MM.1S (cell line): ENCODE results near the gene PPP1R9A.
A peak's percentile ranks its signal among the peaks of the same experiment; 100 is the strongest.

ENCODE experiments used
- DNase-seq: peaks from one replicate; pipeline ENCODE4 v3.0.0-alpha.2; 2015
- H2AFZ ChIP-seq: fragments of 300-600 bp; sonication (generic); 2 replicates; pipeline ENCODE4 v1.6.0; 2016; ENCODE audit warnings: antibody characterized with exemption, low read length
- H3F3A ChIP-seq: fragments of 300-600 bp; sonication (generic); 2 replicates; pipeline ENCODE4 v1.6.1; 2016; ENCODE audit warnings: mild to moderate bottlenecking, antibody characterized with exemption, low read length, moderate library complexity, mixed read lengths; ENCODE audit not compliant: insufficient read depth
- H3K27ac ChIP-seq: fragments of 300-600 bp; sonication (generic); 2 replicates; pipeline ENCODE4 v1.5.1; 2016; ENCODE audit warnings: mild to moderate bottlenecking, low read length
- H3K27me3 ChIP-seq: fragments of 300-600 bp; sonication (generic); replicated peaks from 2 replicates; pipeline ENCODE4 v1.6.0; 2016; ENCODE audit warnings: low read length; ENCODE audit not compliant: insufficient read depth
- H3K36me3 ChIP-seq: fragments of 300-600 bp; sonication (generic); replicated peaks from 2 replicates; pipeline ENCODE4 v1.6.1; 2016; ENCODE audit warnings: mild to moderate bottlenecking, low read length, mixed read lengths; ENCODE audit not compliant: insufficient read depth
- H3K4me1 ChIP-seq: fragments of 300-600 bp; sonication (generic); 2 replicates; pipeline ENCODE4 v1.6.1; 2016; ENCODE audit warnings: low read length, mixed read lengths
- H3K4me2 ChIP-seq: fragments of 300-600 bp; sonication (generic); 2 replicates; pipeline ENCODE4 v1.6.0; 2016; ENCODE audit warnings: low read depth, low read length
- H3K4me3 ChIP-seq: fragments of 300-600 bp; sonication (generic); 2 replicates; pipeline ENCODE4 v1.5.1; 2016; ENCODE audit warnings: low read length, mixed read lengths
- H3K79me2 ChIP-seq: fragments of 300-600 bp; sonication (generic); 2 replicates; pipeline ENCODE4 v1.6.1; 2016; ENCODE audit warnings: mixed run types, low read length, mixed read lengths
- H3K9ac ChIP-seq: fragments of 300-600 bp; sonication (generic); 2 replicates; pipeline ENCODE4 v1.6.1; 2016; ENCODE audit warnings: low read length, mixed read lengths
- H3K9me2 ChIP-seq: fragments of 300-600 bp; sonication (generic); replicated peaks from 2 replicates; pipeline ENCODE4 v1.6.1; 2016; ENCODE audit warnings: mild to moderate bottlenecking, low read length, mixed read lengths; ENCODE audit not compliant: insufficient read depth
- H3K9me3 ChIP-seq: fragments of 300-600 bp; sonication (generic); replicated peaks from 2 replicates; pipeline ENCODE4 v1.6.1; 2016; ENCODE audit warnings: mild to moderate bottlenecking, low read length, mixed read lengths; ENCODE audit not compliant: insufficient read depth
- H4K20me1 ChIP-seq: fragments of 300-600 bp; sonication (generic); 2 replicates; pipeline ENCODE4 v1.6.1; 2016; ENCODE audit warnings: mild to moderate bottlenecking, low read length, moderate library complexity, mixed read lengths; ENCODE audit not compliant: insufficient read depth
- CTCF ChIP-seq: fragments of 300-600 bp; sonication (generic); IDR thresholded peaks from 2 replicates; pipeline ENCODE4 v1.5.1; 2016; ENCODE audit warnings: antibody characterized with exemption, low read length, mixed read lengths
- EZH2 ChIP-seq: fragments of 300-600 bp; sonication (generic); optimal IDR thresholded peaks from 2 replicates; pipeline ENCODE3; 2017; ENCODE audit warnings: low read depth, mild to moderate bottlenecking, antibody characterized with exemption, low read length, mixed read lengths
- EZH2phosphoT487 ChIP-seq: fragments of 300-600 bp; sonication (generic); IDR thresholded peaks from 2 replicates; pipeline ENCODE4 v1.6.1; 2018; ENCODE audit warnings: antibody characterized with exemption, low read length

The PPP1R9A gene

GRCh38 chr7:95264363-95264891 is 357.0 kb downstream of the PPP1R9A start:
- Histone ChIP-seq H4K20me1 (no peaks in the 10 kb centered on the region), H3K4me2 (no peak overlapping the region), H3K27me3 (no peaks in the 10 kb centered on the region), H3K9ac (no peak overlapping the region), H3K36me3 (no peaks in the 10 kb centered on the region), H3F3A (no peaks in the 10 kb centered on the region), H3K79me2 (no peaks in the 10 kb centered on the region), H2AFZ (no peak overlapping the region), H3K27ac (no peak overlapping the region), H3K9me2 (no peaks in the 10 kb centered on the region; the same call in 1 of the 2 replicates), H3K9me3 (no peaks in the 10 kb centered on the region), H3K4me1 (peaks cover 6% of the 10 kb centered on the region; the same call in 1 of the 2 replicates), H3K4me3 (no peak overlapping the region)
- no peak for DNase-seq
- no peak for TF ChIP-seq CTCF
- TF ChIP-seq EZH2phosphoT487 = no peak
- TF ChIP-seq EZH2 = no peak

GRCh38 chr7:95265634-95266033 is 358.2 kb downstream of the PPP1R9A start:
- Histone ChIP-seq H3K4me1 (peaks cover 6% of the 10 kb centered on the region; the same call in 1 of the 2 replicates), H3K9me3 (no peaks in the 10 kb centered on the region), H3K79me2 (no peaks in the 10 kb centered on the region), H3F3A (no peaks in the 10 kb centered on the region), H3K9ac (no peak overlapping the region), H3K27me3 (no peaks in the 10 kb centered on the region), H4K20me1 (no peaks in the 10 kb centered on the region), H2AFZ (no peak overlapping the region), H3K36me3 (no peaks in the 10 kb centered on the region), H3K4me2 (no peak overlapping the region), H3K4me3 (no peak overlapping the region), H3K9me2 (no peaks in the 10 kb centered on the region), H3K27ac (no peak overlapping the region)
- no peak for TF ChIP-seq EZH2
- no peak for TF ChIP-seq CTCF
- no peak for TF ChIP-seq EZH2phosphoT487
- DNase-seq = no peak

DNA sequence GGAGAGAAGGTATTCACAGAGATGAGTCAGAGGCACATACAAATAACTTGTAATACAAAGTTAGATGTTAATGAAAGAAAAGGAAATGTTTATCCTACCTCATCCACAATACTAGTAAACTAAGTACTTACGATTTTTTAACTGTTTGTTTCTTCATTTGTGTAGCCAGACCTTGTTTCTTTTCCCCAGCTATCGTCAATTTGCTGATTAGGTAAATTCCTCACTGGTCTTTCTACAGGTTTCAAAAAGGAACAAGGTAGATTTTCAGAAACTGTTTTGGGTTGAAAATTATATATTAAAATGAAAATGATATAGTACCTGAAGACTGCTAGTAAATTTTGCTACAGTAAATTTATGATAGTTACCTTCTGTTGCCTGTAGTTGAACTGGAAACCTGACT is 360.4 kb downstream of the PPP1R9A start:
- Histone ChIP-seq H3K9me3 (no peaks in the 10 kb centered on the region), H3K4me1 (peaks cover 6% of the 10 kb centered on the region; the same call in 1 of the 2 replicates), H3K4me2 (peak overlapping the region; percentile 24; the same call in 1 of the 2 replicates), H3K4me3 (no peak overlapping the region), H3K27me3 (no peaks in the 10 kb centered on the region), H3K79me2 (no peaks in the 10 kb centered on the region), H4K20me1 (no peaks in the 10 kb centered on the region), H3K27ac (no peak overlapping the region), H2AFZ (no peak overlapping the region), H3F3A (no peaks in the 10 kb centered on the region), H3K9me2 (no peaks in the 10 kb centered on the region), H3K36me3 (no peaks in the 10 kb centered on the region), H3K9ac (no peak overlapping the region)
- DNase-seq = peak; percentile 17
- TF ChIP-seq EZH2phosphoT487 = no peak
- TF ChIP-seq EZH2 = no peak
- no peak for TF ChIP-seq CTCF
